PC-3 (cell line): Measurements from ENCODE around the gene CCL22. TPM values are rescaled to one million over a fixed set of nuclear protein-coding genes. Genes with fewer than 3 reads are reported as not detected.

Experiments
- ATAC-seq: fragments of 200-7000 bp; cut with Tn5 transposase; 2 replicates; pipeline ENCODE4 v1.9.1; 2020; ENCODE audit warnings: mild to moderate bottlenecking, moderate library complexity
- BruUV-seq: library from RNA; stranded (reverse); fragments of 400-500 nt; replicated peaks from 2 replicates; lab custom pipeline; 2021; lab: Mats Ljungman, UMichigan
- CTCF ChIA-PET: fragments of 300-600 bp; sonication (Branson Sonifier 250); formaldehyde crosslinking; loops from one replicate; lab custom pipeline; 2022; ENCODE audit warnings: antibody characterized with exemption; lab: Charles Lee
- POLR2A ChIA-PET: fragments of 300-600 bp; sonication (Branson Sonifier 250); formaldehyde crosslinking; loops from one replicate; lab custom pipeline; 2022; ENCODE audit warnings: antibody characterized with exemption; ENCODE audit not compliant: unreplicated experiment; lab: Charles Lee
- DNase-seq: peaks from one replicate; pipeline ENCODE4 v3.0.0-alpha.2; 2015
- H2AFZ ChIP-seq: fragments of 300-600 bp; sonication (generic); 2 replicates; pipeline ENCODE4 v1.6.0; 2016; ENCODE audit warnings: antibody characterized with exemption, low read length
- H3F3A ChIP-seq: fragments of 300-600 bp; sonication (generic); one replicate; pipeline ENCODE4 v1.6.0; 2017; ENCODE audit warnings: antibody characterized with exemption, low read length, control low read depth, mild to moderate bottlenecking; ENCODE audit not compliant: unreplicated experiment
- H3K27ac ChIP-seq: fragments of 300-600 bp; sonication (generic); 2 replicates; pipeline ENCODE4 v1.5.1; 2016; ENCODE audit warnings: mild to moderate bottlenecking, low read length
- H3K27me3 ChIP-seq: fragments of 300-600 bp; sonication (generic); 2 replicates; pipeline ENCODE4 v1.6.1; 2016; ENCODE audit warnings: low read length, mixed read lengths
- H3K36me3 ChIP-seq: fragments of 300-600 bp; sonication (generic); 2 replicates; pipeline ENCODE4 v1.6.1; 2016; ENCODE audit warnings: low read depth, mixed run types, low read length, mixed read lengths
- H3K4me1 ChIP-seq: fragments of 300-600 bp; sonication (generic); 2 replicates; pipeline ENCODE4 v1.5.1; 2016; ENCODE audit warnings: low read length; ENCODE audit not compliant: insufficient read depth
- H3K4me2 ChIP-seq: fragments of 300-600 bp; sonication (generic); 2 replicates; pipeline ENCODE4 v1.6.0; 2016; ENCODE audit warnings: low read length
- H3K4me3 ChIP-seq: fragments of 300-600 bp; sonication (generic); 2 replicates; pipeline ENCODE4 v1.5.1; 2016; ENCODE audit warnings: mild to moderate bottlenecking, low read length, mixed read lengths
- H3K79me2 ChIP-seq: fragments of 300-600 bp; sonication (generic); 2 replicates; pipeline ENCODE4 v1.6.1; 2017; ENCODE audit warnings: low read length, mixed read lengths
- H3K9ac ChIP-seq: fragments of 300-600 bp; sonication (generic); 2 replicates; pipeline ENCODE4 v1.6.0; 2016; ENCODE audit warnings: mild to moderate bottlenecking, low read length
- H3K9me2 ChIP-seq: fragments of 300-600 bp; sonication (generic); replicated peaks from 2 replicates; pipeline ENCODE4 v1.6.1; 2016; ENCODE audit warnings: mixed run types, low read length, mixed read lengths
- H3K9me3 ChIP-seq: fragments of 300-600 bp; sonication (generic); 2 replicates; pipeline ENCODE4 v1.6.1; 2016; ENCODE audit warnings: low read length, mixed read lengths
- H4K20me1 ChIP-seq: fragments of 300-600 bp; sonication (generic); 2 replicates; pipeline ENCODE4 v1.6.1; 2016; ENCODE audit warnings: low read length, mixed read lengths
- EZH2 ChIP-seq: fragments of 300-600 bp; sonication (generic); IDR thresholded peaks from one replicate; pipeline ENCODE4 v1.6.1; 2017; ENCODE audit warnings: antibody characterized with exemption, mild to moderate bottlenecking, low read length; ENCODE audit not compliant: unreplicated experiment
- EZH2phosphoT487 ChIP-seq: fragments of 300-600 bp; sonication (generic); IDR thresholded peaks from 2 replicates; pipeline ENCODE4 v1.6.1; 2018; ENCODE audit warnings: mild to moderate bottlenecking, antibody characterized with exemption, low read length, borderline replicate concordance
- intact Hi-C: fragments of 100-400 bp; cut with micrococcal nuclease; formaldehyde crosslinking; loops from 2 replicates; pipeline ENCODE4 v1.9.0; 2023
- total RNA-seq: library from RNA; depleted of rRNA; stranded (reverse); fragments of >200 nt; gene quantifications from 2 replicates; pipeline ENCODE4 v1.2.3, GENCODE V29; 2014
- TF ChIP-seq, protein P1 (sequence below): fragments of 300-600 bp; sonication (generic); conservative IDR thresholded peaks from 2 replicates; pipeline ENCODE4 v1.5.1; 2017; ENCODE audit warnings: antibody characterized with exemption, low read depth, mild to moderate bottlenecking, low read length

Gene CCL22
- total RNA-seq, 1 experiment from 2014 or later, result not detected

- no TSS peak for BruUV-seq
- intact Hi-C loops, result no loop called here
- POLR2A ChIA-PET, result no interaction called here
Observed at GRCh38 chr16:57372372-57373116, 14.0 kb downstream of the CCL22 start, which contains the start of gene CX3CL1. TSS of gene CX3CL1 (plus strand) at chr16:57372490. CDS start at chr16:57372569, 79 bp downstream.

GRCh38 chr16:57373117-57373947 is 14.7 kb downstream of the CCL22 start:
- H3K9me3 ChIP-seq, result no peaks in the 10 kb centered on the region
- CTCF ChIA-PET, result no interaction called here
- no peak overlapping the region for H3K4me3 ChIP-seq
- H3K4me1 ChIP-seq, result peaks cover 16% of the 10 kb centered on the region
- no peaks in the 10 kb centered on the region for H3K9me2 ChIP-seq
- H3K9ac ChIP-seq, result no peak overlapping the region
- TF ChIP-seq EZH2 (no peak), EZH2phosphoT487 (no peak)
- TF ChIP-seq, protein P1, sequence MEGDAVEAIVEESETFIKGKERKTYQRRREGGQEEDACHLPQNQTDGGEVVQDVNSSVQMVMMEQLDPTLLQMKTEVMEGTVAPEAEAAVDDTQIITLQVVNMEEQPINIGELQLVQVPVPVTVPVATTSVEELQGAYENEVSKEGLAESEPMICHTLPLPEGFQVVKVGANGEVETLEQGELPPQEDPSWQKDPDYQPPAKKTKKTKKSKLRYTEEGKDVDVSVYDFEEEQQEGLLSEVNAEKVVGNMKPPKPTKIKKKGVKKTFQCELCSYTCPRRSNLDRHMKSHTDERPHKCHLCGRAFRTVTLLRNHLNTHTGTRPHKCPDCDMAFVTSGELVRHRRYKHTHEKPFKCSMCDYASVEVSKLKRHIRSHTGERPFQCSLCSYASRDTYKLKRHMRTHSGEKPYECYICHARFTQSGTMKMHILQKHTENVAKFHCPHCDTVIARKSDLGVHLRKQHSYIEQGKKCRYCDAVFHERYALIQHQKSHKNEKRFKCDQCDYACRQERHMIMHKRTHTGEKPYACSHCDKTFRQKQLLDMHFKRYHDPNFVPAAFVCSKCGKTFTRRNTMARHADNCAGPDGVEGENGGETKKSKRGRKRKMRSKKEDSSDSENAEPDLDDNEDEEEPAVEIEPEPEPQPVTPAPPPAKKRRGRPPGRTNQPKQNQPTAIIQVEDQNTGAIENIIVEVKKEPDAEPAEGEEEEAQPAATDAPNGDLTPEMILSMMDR, result no peak
- ATAC-seq (no peak), DNase-seq (no peak)
- no peak overlapping the region for H2AFZ ChIP-seq
- H4K20me1 ChIP-seq, result no peaks in the 10 kb centered on the region
- no peak overlapping the region for H3K4me2 ChIP-seq
- H3K27ac ChIP-seq, result no peak overlapping the region
- H3K79me2 ChIP-seq, result no peaks in the 10 kb centered on the region
- H3K36me3 ChIP-seq, result no peaks in the 10 kb centered on the region
- no TSS peak for BruUV-seq
- POLR2A ChIA-PET, result no interaction called here
- no peaks in the 10 kb centered on the region for H3K27me3 ChIP-seq
- no peaks in the 10 kb centered on the region for H3F3A ChIP-seq
- intact Hi-C loops, result no loop called here

More at GRCh38 chr16:57372372-57373116, 14.0 kb downstream of the CCL22 start, which contains the start of gene CX3CL1:
- Histone ChIP-seq H3K27me3 (no peaks in the 10 kb centered on the region), H3K4me2 (no peak within 1 kb of the TSS), H3K9me2 (no peaks in the 10 kb centered on the region), H3K79me2 (no peaks in the 10 kb centered on the region), H3K4me3 (no peak within 1 kb of the TSS), H3K9ac (no peak within 1 kb of the TSS), H3K36me3 (no peaks in the 10 kb centered on the region), H2AFZ (no peak within 1 kb of the TSS), H3K4me1 (peaks cover 16% of the 10 kb centered on the region), H4K20me1 (no peaks in the 10 kb centered on the region), H3K27ac (no peak within 1 kb of the TSS), H3K9me3 (no peaks in the 10 kb centered on the region), H3F3A (no peaks in the 10 kb centered on the region)
- CTCF ChIA-PET, result no interaction called here
- TF ChIP-seq EZH2phosphoT487 (no peak), EZH2 (no peak)
- TF ChIP-seq, protein P1, result no peak
- DNase-seq, result no peak
- ATAC-seq, result no peak
